HepG2 (cell line): Measurements from ENCODE around the gene NCOA5. TPM values are rescaled to one million over a fixed set of nuclear protein-coding genes. Genes with fewer than 3 reads are reported as not detected.

Source experiments
- AGO2 ChIP-seq: fragments of 200-400 bp; formaldehyde crosslinking; optimal IDR thresholded peaks from 2 replicates; pipeline ENCODE3; 2017; ENCODE audit warnings: mild to moderate bottlenecking, low read depth, low read length, moderate library complexity
- FOXC1 ChIP-seq: sonication (generic); formaldehyde crosslinking; IDR thresholded peaks from 2 replicates; pipeline ENCODE4 v1.8.0; 2022; ENCODE audit warnings: mild to moderate bottlenecking, missing genetic modification reagents, borderline replicate concordance
- IRX3 ChIP-seq: sonication (generic); formaldehyde crosslinking; IDR thresholded peaks from 2 replicates; pipeline ENCODE4 v1.8.1; 2023; ENCODE audit warnings: mild to moderate bottlenecking, low read depth, missing genetic modification reagents, borderline replicate concordance
- KMT2B ChIP-seq: IDR thresholded peaks from 2 replicates; pipeline ENCODE4 v1.6.1; 2016; ENCODE audit warnings: missing genetic modification reagents, missing compliant biosample characterization
- NFYB ChIP-seq: sonication (generic); formaldehyde crosslinking; IDR thresholded peaks from 2 replicates; pipeline ENCODE4 v1.4.0; 2020; ENCODE audit warnings: missing genetic modification reagents
- NR3C1 ChIP-seq: sonication (generic); formaldehyde crosslinking; IDR thresholded peaks from 2 replicates; pipeline ENCODE4 v1.4.0; 2020; ENCODE audit warnings: missing genetic modification reagents
- PAWR ChIP-seq: sonication (generic); formaldehyde crosslinking; IDR thresholded peaks from 2 replicates; pipeline ENCODE4 v1.4.0; 2020; ENCODE audit warnings: missing genetic modification reagents, mild to moderate bottlenecking, borderline replicate concordance
- SNAI1 ChIP-seq: sonication (generic); formaldehyde crosslinking; IDR thresholded peaks from 2 replicates; pipeline ENCODE4 v1.5.0; 2020; ENCODE audit warnings: mild to moderate bottlenecking, missing genetic modification reagents, borderline replicate concordance
- TARDBP ChIP-seq: sonication (generic); formaldehyde crosslinking; IDR thresholded peaks from 2 replicates; pipeline ENCODE4 v1.8.0; 2022; ENCODE audit warnings: mild to moderate bottlenecking, missing genetic modification reagents
- TMF1 ChIP-seq: sonication (generic); formaldehyde crosslinking; IDR thresholded peaks from 2 replicates; pipeline ENCODE4 v1.8.1; 2022; ENCODE audit warnings: low read depth, missing genetic modification reagents
- ZNF768 ChIP-seq: sonication (generic); formaldehyde crosslinking; IDR thresholded peaks from 2 replicates; pipeline ENCODE4 v1.4.0; 2020; ENCODE audit warnings: missing genetic modification reagents
- polyA plus RNA-seq, 8 experiments: library from polyadenylated mRNA; depleted of rRNA in 3 of 8; stranded (reverse) in 7 of 8; unstranded in 1 of 8; fragments of >200 nt; fragmentation: Illumina TruSeq in 4 of 8; extraction: Trizol in 4 of 8; gene quantifications; 2 replicates each; pipeline versions ENCODE4 v1.2.1 to v1.2.3, GENCODE V29; 2011 to 2016; ENCODE audit warnings: low read depth in 4 of 8, missing spikeins in 1 of 8, mixed read lengths in 1 of 8; ENCODE audit not compliant: insufficient read depth in 1 of 8
- total RNA-seq, 5 experiments: library from RNA; depleted of rRNA; stranded (reverse); fragments of >200 nt; fragmentation: Illumina TruSeq; extraction: Trizol; gene quantifications; 2 replicates each; pipeline ENCODE4 v1.2.3, GENCODE V29; 2016; ENCODE audit warnings: low read depth in 1 of 5
- TF ChIP-seq, protein P1 (sequence below): sonication (generic); formaldehyde crosslinking; IDR thresholded peaks from 2 replicates; pipeline ENCODE4 v1.5.1; 2020; ENCODE audit warnings: mild to moderate bottlenecking, missing genetic modification reagents, borderline replicate concordance
- TF ChIP-seq, protein P2 (sequence below): sonication (generic); formaldehyde crosslinking; IDR thresholded peaks from 2 replicates; pipeline ENCODE4 v1.8.0; 2022; ENCODE audit warnings: missing genetic modification reagents, low read depth, mild to moderate bottlenecking, borderline replicate concordance
- TF ChIP-seq, protein P3 (sequence below): sonication (generic); formaldehyde crosslinking; IDR thresholded peaks from 2 replicates; pipeline ENCODE4 v1.5.0; 2020; ENCODE audit warnings: mild to moderate bottlenecking, missing genetic modification reagents
- TF ChIP-seq, protein P4 (sequence below): sonication (generic); formaldehyde crosslinking; IDR thresholded peaks from 2 replicates; pipeline ENCODE4 v1.4.0; 2020; ENCODE audit warnings: missing genetic modification reagents
- TF ChIP-seq, protein P5 (sequence below): sonication (generic); formaldehyde crosslinking; IDR thresholded peaks from 2 replicates; pipeline ENCODE4 v1.5.1; 2020; ENCODE audit warnings: missing genetic modification reagents, mild to moderate bottlenecking, borderline replicate concordance
- TF ChIP-seq, protein P6 (sequence below): sonication (generic); formaldehyde crosslinking; IDR thresholded peaks from 2 replicates; pipeline ENCODE4 v1.9.0; 2021; ENCODE audit warnings: missing genetic modification reagents, mild to moderate bottlenecking, borderline replicate concordance

NCOA5 gene
- total and polyA plus RNA-seq, 2 of the 13 experiments (the other 11 are each of a cell fraction or from before 2014, with no cell fraction given) = 16.5 to 28.4 TPM

DNA sequence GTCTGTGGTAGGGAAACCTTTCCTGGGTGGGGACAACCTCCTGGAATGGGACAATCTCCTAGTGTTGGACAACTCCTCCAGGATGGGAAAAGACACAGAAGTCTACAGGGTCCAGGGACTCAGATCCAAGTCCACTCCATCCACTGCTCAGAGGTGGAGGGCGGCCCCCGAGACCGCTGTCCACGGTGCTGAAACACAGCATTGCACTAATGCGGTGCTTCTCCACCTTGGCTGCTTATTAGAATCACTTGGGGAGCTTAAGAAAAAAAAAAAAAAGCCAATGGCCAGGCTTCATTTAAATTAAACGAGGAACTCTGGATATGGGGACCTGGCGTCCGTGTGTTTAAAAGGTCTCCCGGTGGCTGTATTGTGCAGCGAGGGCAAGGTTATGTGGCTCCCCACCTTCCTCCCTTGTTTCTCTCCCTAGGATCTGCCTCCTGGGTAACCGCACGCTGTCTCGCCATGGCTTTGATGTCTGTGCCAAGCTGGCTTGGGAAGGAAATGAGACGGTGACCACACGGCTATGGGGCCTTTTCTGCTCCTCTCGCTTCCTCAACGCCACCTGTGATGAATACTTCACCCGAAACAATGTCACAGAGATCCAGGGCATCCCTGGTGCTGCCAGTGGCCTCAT is 48.7 kb downstream of the NCOA5 start (continued):
- TF ChIP-seq TMF1 (CRISPR knock-in tag) (peak; percentile 87; the same call in 1 of the 2 replicates), ZNF768 (CRISPR knock-in tag) (no peak), NR3C1 (CRISPR knock-in tag) (no peak), SNAI1 (CRISPR knock-in tag) (peak; percentile 92), PAWR (CRISPR knock-in tag) (no peak), KMT2B (peak; percentile 79), AGO2 (no peak), IRX3 (peak; percentile 95), NFYB (CRISPR knock-in tag) (peak; percentile 48), TARDBP (CRISPR knock-in tag) (peak; percentile 54; the same call in 1 of the 2 replicates), FOXC1 (CRISPR knock-in tag) (peak; percentile 82; the same call in 1 of the 2 replicates)
- TF ChIP-seq, protein P1, sequence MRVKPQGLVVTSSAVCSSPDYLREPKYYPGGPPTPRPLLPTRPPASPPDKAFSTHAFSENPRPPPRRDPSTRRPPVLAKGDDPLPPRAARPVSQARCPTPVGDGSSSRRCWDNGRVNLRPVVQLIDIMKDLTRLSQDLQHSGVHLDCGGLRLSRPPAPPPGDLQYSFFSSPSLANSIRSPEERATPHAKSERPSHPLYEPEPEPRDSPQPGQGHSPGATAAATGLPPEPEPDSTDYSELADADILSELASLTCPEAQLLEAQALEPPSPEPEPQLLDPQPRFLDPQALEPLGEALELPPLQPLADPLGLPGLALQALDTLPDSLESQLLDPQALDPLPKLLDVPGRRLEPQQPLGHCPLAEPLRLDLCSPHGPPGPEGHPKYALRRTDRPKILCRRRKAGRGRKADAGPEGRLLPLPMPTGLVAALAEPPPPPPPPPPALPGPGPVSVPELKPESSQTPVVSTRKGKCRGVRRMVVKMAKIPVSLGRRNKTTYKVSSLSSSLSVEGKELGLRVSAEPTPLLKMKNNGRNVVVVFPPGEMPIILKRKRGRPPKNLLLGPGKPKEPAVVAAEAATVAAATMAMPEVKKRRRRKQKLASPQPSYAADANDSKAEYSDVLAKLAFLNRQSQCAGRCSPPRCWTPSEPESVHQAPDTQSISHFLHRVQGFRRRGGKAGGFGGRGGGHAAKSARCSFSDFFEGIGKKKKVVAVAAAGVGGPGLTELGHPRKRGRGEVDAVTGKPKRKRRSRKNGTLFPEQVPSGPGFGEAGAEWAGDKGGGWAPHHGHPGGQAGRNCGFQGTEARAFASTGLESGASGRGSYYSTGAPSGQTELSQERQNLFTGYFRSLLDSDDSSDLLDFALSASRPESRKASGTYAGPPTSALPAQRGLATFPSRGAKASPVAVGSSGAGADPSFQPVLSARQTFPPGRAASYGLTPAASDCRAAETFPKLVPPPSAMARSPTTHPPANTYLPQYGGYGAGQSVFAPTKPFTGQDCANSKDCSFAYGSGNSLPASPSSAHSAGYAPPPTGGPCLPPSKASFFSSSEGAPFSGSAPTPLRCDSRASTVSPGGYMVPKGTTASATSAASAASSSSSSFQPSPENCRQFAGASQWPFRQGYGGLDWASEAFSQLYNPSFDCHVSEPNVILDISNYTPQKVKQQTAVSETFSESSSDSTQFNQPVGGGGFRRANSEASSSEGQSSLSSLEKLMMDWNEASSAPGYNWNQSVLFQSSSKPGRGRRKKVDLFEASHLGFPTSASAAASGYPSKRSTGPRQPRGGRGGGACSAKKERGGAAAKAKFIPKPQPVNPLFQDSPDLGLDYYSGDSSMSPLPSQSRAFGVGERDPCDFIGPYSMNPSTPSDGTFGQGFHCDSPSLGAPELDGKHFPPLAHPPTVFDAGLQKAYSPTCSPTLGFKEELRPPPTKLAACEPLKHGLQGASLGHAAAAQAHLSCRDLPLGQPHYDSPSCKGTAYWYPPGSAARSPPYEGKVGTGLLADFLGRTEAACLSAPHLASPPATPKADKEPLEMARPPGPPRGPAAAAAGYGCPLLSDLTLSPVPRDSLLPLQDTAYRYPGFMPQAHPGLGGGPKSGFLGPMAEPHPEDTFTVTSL (CRISPR knock-in tag) = no peak
- TF ChIP-seq, protein P2, sequence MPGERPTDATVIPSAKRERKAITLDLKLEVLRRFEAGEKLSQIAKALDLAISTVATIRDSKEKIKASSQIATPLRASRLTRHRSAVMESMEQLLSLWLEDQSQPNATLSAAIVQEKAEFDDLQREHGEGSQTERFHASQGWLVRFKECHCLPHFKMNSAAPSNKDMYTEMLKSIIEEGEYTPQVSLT (CRISPR knock-in tag) = no peak
- TF ChIP-seq, protein P3, sequence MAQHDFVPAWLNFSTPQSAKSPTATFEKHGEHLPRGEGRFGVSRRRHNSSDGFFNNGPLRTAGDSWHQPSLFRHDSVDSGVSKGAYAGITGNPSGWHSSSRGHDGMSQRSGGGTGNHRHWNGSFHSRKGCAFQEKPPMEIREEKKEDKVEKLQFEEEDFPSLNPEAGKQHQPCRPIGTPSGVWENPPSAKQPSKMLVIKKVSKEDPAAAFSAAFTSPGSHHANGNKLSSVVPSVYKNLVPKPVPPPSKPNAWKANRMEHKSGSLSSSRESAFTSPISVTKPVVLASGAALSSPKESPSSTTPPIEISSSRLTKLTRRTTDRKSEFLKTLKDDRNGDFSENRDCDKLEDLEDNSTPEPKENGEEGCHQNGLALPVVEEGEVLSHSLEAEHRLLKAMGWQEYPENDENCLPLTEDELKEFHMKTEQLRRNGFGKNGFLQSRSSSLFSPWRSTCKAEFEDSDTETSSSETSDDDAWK = no peak
- TF ChIP-seq, protein P4, sequence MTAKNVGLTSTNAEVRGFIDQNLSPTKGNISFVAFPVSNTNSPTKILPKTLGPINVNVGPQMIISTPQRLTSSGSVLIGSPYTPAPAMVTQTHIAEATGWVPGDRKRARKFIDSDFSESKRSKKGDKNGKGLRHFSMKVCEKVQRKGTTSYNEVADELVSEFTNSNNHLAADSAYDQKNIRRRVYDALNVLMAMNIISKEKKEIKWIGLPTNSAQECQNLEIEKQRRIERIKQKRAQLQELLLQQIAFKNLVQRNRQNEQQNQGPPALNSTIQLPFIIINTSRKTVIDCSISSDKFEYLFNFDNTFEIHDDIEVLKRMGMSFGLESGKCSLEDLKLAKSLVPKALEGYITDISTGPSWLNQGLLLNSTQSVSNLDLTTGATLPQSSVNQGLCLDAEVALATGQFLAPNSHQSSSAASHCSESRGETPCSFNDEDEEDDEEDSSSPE = peak; percentile 51; the same call in 1 of the 2 replicates
- TF ChIP-seq, protein P5, sequence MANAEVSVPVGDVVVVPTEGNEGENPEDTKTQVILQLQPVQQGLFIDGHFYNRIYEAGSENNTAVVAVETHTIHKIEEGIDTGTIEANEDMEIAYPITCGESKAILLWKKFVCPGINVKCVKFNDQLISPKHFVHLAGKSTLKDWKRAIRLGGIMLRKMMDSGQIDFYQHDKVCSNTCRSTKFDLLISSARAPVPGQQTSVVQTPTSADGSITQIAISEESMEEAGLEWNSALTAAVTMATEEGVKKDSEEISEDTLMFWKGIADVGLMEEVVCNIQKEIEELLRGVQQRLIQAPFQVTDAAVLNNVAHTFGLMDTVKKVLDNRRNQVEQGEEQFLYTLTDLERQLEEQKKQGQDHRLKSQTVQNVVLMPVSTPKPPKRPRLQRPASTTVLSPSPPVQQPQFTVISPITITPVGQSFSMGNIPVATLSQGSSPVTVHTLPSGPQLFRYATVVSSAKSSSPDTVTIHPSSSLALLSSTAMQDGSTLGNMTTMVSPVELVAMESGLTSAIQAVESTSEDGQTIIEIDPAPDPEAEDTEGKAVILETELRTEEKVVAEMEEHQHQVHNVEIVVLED = no peak
- TF ChIP-seq, protein P6, sequence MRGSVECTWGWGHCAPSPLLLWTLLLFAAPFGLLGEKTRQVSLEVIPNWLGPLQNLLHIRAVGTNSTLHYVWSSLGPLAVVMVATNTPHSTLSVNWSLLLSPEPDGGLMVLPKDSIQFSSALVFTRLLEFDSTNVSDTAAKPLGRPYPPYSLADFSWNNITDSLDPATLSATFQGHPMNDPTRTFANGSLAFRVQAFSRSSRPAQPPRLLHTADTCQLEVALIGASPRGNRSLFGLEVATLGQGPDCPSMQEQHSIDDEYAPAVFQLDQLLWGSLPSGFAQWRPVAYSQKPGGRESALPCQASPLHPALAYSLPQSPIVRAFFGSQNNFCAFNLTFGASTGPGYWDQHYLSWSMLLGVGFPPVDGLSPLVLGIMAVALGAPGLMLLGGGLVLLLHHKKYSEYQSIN = peak; percentile 78; the same call in 1 of the 2 replicates
